ENCODE data around the gene DYRK4.

GRCh38 chr12:4591180-4591687 is 29.2 kb downstream of the DYRK4 start:
- TF ChIP-seq POLR2A (IDR thresholded peaks at IDR 0.05) = no peak
- TF ChIP-seq, protein P1, sequence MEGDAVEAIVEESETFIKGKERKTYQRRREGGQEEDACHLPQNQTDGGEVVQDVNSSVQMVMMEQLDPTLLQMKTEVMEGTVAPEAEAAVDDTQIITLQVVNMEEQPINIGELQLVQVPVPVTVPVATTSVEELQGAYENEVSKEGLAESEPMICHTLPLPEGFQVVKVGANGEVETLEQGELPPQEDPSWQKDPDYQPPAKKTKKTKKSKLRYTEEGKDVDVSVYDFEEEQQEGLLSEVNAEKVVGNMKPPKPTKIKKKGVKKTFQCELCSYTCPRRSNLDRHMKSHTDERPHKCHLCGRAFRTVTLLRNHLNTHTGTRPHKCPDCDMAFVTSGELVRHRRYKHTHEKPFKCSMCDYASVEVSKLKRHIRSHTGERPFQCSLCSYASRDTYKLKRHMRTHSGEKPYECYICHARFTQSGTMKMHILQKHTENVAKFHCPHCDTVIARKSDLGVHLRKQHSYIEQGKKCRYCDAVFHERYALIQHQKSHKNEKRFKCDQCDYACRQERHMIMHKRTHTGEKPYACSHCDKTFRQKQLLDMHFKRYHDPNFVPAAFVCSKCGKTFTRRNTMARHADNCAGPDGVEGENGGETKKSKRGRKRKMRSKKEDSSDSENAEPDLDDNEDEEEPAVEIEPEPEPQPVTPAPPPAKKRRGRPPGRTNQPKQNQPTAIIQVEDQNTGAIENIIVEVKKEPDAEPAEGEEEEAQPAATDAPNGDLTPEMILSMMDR (IDR thresholded peaks at IDR 0.05) = no peak
- no peak for TF ChIP-seq POLR2AphosphoS5 (IDR thresholded peaks at IDR 0.05; ENCODE audit: insufficient read depth in 1 of 2, low read depth in 1 of 2)
